C4-2B (cell line): ENCODE results near the gene C11orf86.

Experiments
- ZFX ChIP-seq: fragments of 450-650 bp; IDR thresholded peaks from 2 replicates; pipeline ENCODE4 v1.6.1; 2017
- TF ChIP-seq, protein P1 (sequence below): fragments of 450-650 bp; conservative IDR thresholded peaks from 2 replicates; pipeline ENCODE4 v1.5.1; 2017; ENCODE audit warnings: mild to moderate bottlenecking

DNA sequence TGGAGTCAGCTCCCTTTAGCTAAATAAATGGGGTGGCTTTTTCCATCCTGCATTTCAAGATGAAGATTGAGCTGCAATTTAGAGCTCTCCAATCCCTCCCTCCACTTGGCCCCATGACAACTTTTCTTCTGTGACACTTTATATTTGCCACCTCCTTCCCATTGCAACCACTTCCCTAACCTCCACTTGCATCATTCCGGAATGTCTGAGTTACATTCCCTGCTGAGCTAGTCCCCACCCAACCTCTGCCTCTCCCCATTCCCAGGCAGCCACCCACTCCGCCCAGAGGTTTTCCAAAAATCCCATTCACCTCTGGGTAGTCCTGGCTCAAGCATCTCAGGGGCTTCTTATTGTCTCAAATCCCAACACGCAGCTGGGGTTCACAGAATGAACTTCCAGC lies 41.6 kb upstream of the C11orf86 start:
- TF ChIP-seq, protein P1, sequence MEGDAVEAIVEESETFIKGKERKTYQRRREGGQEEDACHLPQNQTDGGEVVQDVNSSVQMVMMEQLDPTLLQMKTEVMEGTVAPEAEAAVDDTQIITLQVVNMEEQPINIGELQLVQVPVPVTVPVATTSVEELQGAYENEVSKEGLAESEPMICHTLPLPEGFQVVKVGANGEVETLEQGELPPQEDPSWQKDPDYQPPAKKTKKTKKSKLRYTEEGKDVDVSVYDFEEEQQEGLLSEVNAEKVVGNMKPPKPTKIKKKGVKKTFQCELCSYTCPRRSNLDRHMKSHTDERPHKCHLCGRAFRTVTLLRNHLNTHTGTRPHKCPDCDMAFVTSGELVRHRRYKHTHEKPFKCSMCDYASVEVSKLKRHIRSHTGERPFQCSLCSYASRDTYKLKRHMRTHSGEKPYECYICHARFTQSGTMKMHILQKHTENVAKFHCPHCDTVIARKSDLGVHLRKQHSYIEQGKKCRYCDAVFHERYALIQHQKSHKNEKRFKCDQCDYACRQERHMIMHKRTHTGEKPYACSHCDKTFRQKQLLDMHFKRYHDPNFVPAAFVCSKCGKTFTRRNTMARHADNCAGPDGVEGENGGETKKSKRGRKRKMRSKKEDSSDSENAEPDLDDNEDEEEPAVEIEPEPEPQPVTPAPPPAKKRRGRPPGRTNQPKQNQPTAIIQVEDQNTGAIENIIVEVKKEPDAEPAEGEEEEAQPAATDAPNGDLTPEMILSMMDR, result no peak
- no peak for TF ChIP-seq ZFX
